Measurements from ENCODE around the gene SURF4.

DNA sequence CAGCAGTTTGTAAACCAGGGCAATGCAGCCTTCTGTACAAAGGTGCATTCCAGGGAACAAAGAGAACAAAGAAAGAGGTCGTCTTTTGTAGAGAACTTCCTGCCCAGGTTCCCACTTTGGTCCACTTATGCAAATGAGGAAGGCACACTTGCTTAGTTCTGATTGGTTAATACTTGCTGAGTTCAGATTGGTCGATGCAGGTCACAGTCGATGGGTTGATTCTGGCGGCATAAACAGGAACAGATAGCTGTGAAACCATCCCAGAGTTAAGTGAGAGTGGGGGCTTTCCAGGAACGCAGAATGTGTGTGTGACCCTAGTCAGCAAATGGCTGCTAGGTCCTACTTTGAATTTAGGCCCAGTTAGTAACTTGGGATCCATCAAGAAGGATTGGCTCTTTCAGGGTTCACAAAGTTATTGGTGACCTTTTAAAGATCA is 44.5 kb upstream of the SURF4 start:
- TF ChIP-seq CTCF (IDR thresholded peaks at IDR 0.05) (no peak), EZH2 (IDR thresholded peaks at IDR 0.05; ENCODE audit: borderline replicate concordance, insufficient read depth, low read depth, low read length, poor library complexity, severe bottlenecking) (no peak)
